Thymus (tissue), 11 donors: Measurements from ENCODE around the gene PML. TPM values are rescaled to one million over a fixed set of nuclear protein-coding genes. Genes with fewer than 3 reads are reported as not detected.
"Not testable (repeated sequence)": the region's sequence is repeated elsewhere in the genome, so short reads cannot be mapped to it uniquely, and the experiment has no call there.

ENCODE experiments used
- DNase-seq, 9 donors: peaks; one replicate each; pipeline ENCODE4 v3.0.0-alpha.2; 2013; ENCODE audit warnings: low spot score in 9 of 9, low read depth in 6 of 9, missing footprints in 1 of 9
- H3K27ac ChIP-seq, 2 donors: one replicate each; pipeline ENCODE4 v1.5.1; 2013; ENCODE audit warnings: control low read depth in 1 of 2, low read depth in 1 of 2, low read length in 1 of 2, mild to moderate bottlenecking in 1 of 2, moderate library complexity in 1 of 2
- H3K27me3 ChIP-seq, 2 donors: one replicate each; pipeline ENCODE4 v1.5.1; 2013; ENCODE audit warnings: low read length in 1 of 2; ENCODE audit not compliant: control insufficient read depth in 2 of 2, insufficient read depth in 1 of 2
- H3K36me3 ChIP-seq, 2 donors: one replicate each; pipeline ENCODE4 v1.5.1; 2013; ENCODE audit warnings: low read length in 1 of 2, mild to moderate bottlenecking in 1 of 2, moderate library complexity in 1 of 2; ENCODE audit not compliant: control insufficient read depth in 2 of 2, insufficient read depth in 2 of 2
- H3K4me1 ChIP-seq, 2 donors: one replicate each; pipeline ENCODE4 v1.5.1; 2013; ENCODE audit warnings: low read length in 2 of 2; ENCODE audit not compliant: control insufficient read depth in 2 of 2, insufficient read depth in 2 of 2
- H3K4me3 ChIP-seq, 2 donors: one replicate each; pipeline ENCODE4 v1.5.1; 2013; ENCODE audit warnings: low read length in 2 of 2, control low read depth in 1 of 2, mild to moderate bottlenecking in 1 of 2
- H3K9me3 ChIP-seq, 2 donors: one replicate each; pipeline ENCODE4 v1.5.1; 2013; ENCODE audit warnings: low read length in 1 of 2, mild to moderate bottlenecking in 1 of 2; ENCODE audit not compliant: control insufficient read depth in 2 of 2, insufficient read depth in 1 of 2
- WGBS: extraction: QIAGEN DNeasy Blood & Tissue Kit; methylation state at CpG from one replicate; pipeline ENCODE4 v1.1.7; 2013; 5-methylcytosine and 5-hydroxymethylcytosine counted together
- polyA plus RNA-seq: library from polyadenylated mRNA; stranded (reverse); fragments of 200-250 nt; gene quantifications from one replicate; pipeline ENCODE4 v1.2.3, GENCODE V29; 2013
- total RNA-seq: library from RNA; stranded (reverse); fragments of 120-200 nt; gene quantifications from one replicate; pipeline ENCODE4 v1.2.4, GENCODE V29; 2013
- donor health status: healthy.

Gene PML
- total and polyA plus RNA-seq, 2 donors = 13.0 to 35.7 TPM

GRCh38 chr15:73955861-73956742, 38.4 kb upstream of the PML start:
- Histone ChIP-seq H3K4me3 (no peak overlapping the region), H3K27ac (no peak overlapping the region), H3K36me3 (no peaks in the 10 kb centered on the region), H3K9me3 (no peaks in the 10 kb centered on the region), H3K4me1 (peaks cover 37 to 69% of the 10 kb centered on the region in 2 donors), H3K27me3 (no peaks in the 10 kb centered on the region)
- WGBS = 90% methylated on average over 12 of the region's 12 CpGs
- DNase-seq = no peak

- Histone ChIP-seq H3K36me3 (no peaks in the 10 kb centered on the region), H3K4me3 (no peak overlapping the region), H3K27ac (no peak overlapping the region), H3K4me1 (peaks cover 33 to 65% of the 10 kb centered on the region in 2 donors), H3K9me3 (no peaks in the 10 kb centered on the region), H3K27me3 (no peaks in the 10 kb centered on the region)
- DNase-seq = no peak
- WGBS = 29% methylated on average over 9 of the region's 9 CpGs
These were observed 37.8 kb upstream of the PML start for GRCh38 chr15:73956743-73957135.

- Histone ChIP-seq H3K4me1 (peaks cover 30 to 59% of the 10 kb centered on the region in 2 donors), H3K9me3 (no peaks in the 10 kb centered on the region), H3K4me3 (no peak overlapping the region), H3K27me3 (no peaks in the 10 kb centered on the region), H3K27ac (no peak overlapping the region), H3K36me3 (no peaks in the 10 kb centered on the region)
- WGBS = 79% methylated on average over 8 of the region's 8 CpGs
- DNase-seq = no peak
These were observed 37.2 kb upstream of the PML start for GRCh38 chr15:73957276-73957675.

GRCh38 chr15:73957785-73958184, 36.7 kb upstream of the PML start:
- Histone ChIP-seq H3K27ac (peak overlapping the region in 1 of 2 donors; percentile 11), H3K4me3 (no peak overlapping the region), H3K27me3 (no peaks in the 10 kb centered on the region), H3K36me3 (no peaks in the 10 kb centered on the region), H3K9me3 (no peaks in the 10 kb centered on the region), H3K4me1 (peaks cover 30 to 55% of the 10 kb centered on the region in 2 donors)
- WGBS = 94% methylated on average over 2 of the region's 2 CpGs
- DNase-seq = no peak

- peak in 5 of 9 donors; percentile 65 to 90 (median 73) for DNase-seq
- Histone ChIP-seq H3K27ac (peak overlapping the region; percentile 86 to 94), H3K4me3 (no peak overlapping the region), H3K27me3 (no peaks in the 10 kb centered on the region), H3K9me3 (no peaks in the 10 kb centered on the region), H3K36me3 (no peaks in the 10 kb centered on the region), H3K4me1 (peaks cover 32 to 52% of the 10 kb centered on the region in 2 donors)
- WGBS = 4% methylated on average over 8 of the region's 8 CpGs
These were observed 35.4 kb upstream of the PML start for GRCh38 chr15:73959012-73959581.

- H3K4me1 ChIP-seq = peaks cover 33 to 55% of the 10 kb centered on the region in 2 donors
- H3K9me3 ChIP-seq = no peaks in the 10 kb centered on the region
- H3K36me3 ChIP-seq = no peaks in the 10 kb centered on the region
- WGBS = 89% methylated on average over 6 of the region's 6 CpGs
- DNase-seq = peak in 2 of 9 donors; percentile 27 to 48
- peak overlapping the region; percentile 86 for H3K27ac ChIP-seq
- H3K4me3 ChIP-seq = no peak overlapping the region
- no peaks in the 10 kb centered on the region for H3K27me3 ChIP-seq
These were observed 34.7 kb upstream of the PML start for GRCh38 chr15:73959801-73960200.

- not testable (repeated sequence) for DNase-seq, H3K36me3 ChIP-seq, H3K4me3 ChIP-seq, H3K27me3 ChIP-seq, H3K9me3 ChIP-seq
- 85% methylated on average over 7 of the region's 7 CpGs for WGBS
- H3K4me1 ChIP-seq = peaks cover 39 to 63% of the 10 kb centered on the region in 2 donors
- peak overlapping the region in 1 of 2 donors; percentile 86 for H3K27ac ChIP-seq
These were observed 33.9 kb upstream of the PML start for GRCh38 chr15:73960472-73961070.

- Histone ChIP-seq H3K4me3 (no peak overlapping the region), H3K27ac (no peak overlapping the region), H3K27me3 (no peaks in the 10 kb centered on the region), H3K4me1 (peaks cover 41 to 66% of the 10 kb centered on the region in 2 donors), H3K36me3 (no peaks in the 10 kb centered on the region), H3K9me3 (no peaks in the 10 kb centered on the region)
- DNase-seq = no peak
- 96% methylated on average over 5 of the region's 5 CpGs for WGBS
These were observed 32.1 kb upstream of the PML start for GRCh38 chr15:73962433-73962832.

GRCh38 chr15:73964736-73965093, 29.8 kb upstream of the PML start:
- Histone ChIP-seq H3K4me3 (peak overlapping the region in 1 of 2 donors; percentile 11), H3K9me3 (peaks cover 0 to 5% of the 10 kb centered on the region in 2 donors), H3K27me3 (no peaks in the 10 kb centered on the region), H3K4me1 (peaks cover 30 to 58% of the 10 kb centered on the region in 2 donors), H3K36me3 (no peaks in the 10 kb centered on the region), H3K27ac (peak overlapping the region; percentile 96 to 97)
- DNase-seq = peak in 8 of 9 donors; percentile 65 to 94 (median 86)
- WGBS = 6% methylated on average over 11 of the region's 11 CpGs
